Right lobe of liver (tissue), 4 donors: ENCODE results near the gene ASB1.

Experiments used
- CTCF ChIP-seq, 4 donors: fragments of 200-600 bp in 3 of 4; fragments of 450-650 bp in 1 of 4; IDR thresholded peaks; one replicate each; pipeline versions ENCODE4 v1.5.1 to v1.8.0; 2016 to 2022; ENCODE audit warnings: antibody characterized with exemption in 4 of 4, mild to moderate bottlenecking in 2 of 4
- POLR2A ChIP-seq: fragments of 450-650 bp; IDR thresholded peaks from one replicate; pipeline ENCODE4 v1.6.1; 2017; ENCODE audit warnings: antibody characterized with exemption, mild to moderate bottlenecking
- donor health status: DM: no; HTN: no; CAD: no.
- donor health status: DM: no; HTN: no; CAD: no.
- donor health status: DM: no; HTN: yes; CAD: no.

- no peak for TF ChIP-seq CTCF (IDR thresholded peaks at IDR 0.05)
- TF ChIP-seq POLR2A, result no peak
Observed at GRCh38 chr2:238422285-238422684, 4.4 kb upstream of the ASB1 start.
